Peyer's patch (tissue), 4 donors: ENCODE measurements around the gene HOXB8.

Experiments
- POLR2A ChIP-seq, 2 donors: fragments of 450-650 bp; IDR thresholded peaks; one replicate each; pipeline ENCODE4 v1.5.1; 2017; ENCODE audit warnings: antibody characterized with exemption in 2 of 2, mild to moderate bottlenecking in 2 of 2, moderate library complexity in 2 of 2
- TF ChIP-seq, protein P1 (sequence below), 6 experiments: fragments of 450-650 bp in 4 of 6; fragments of 200-600 bp in 2 of 6; sonication (generic) in 1 of 6; IDR thresholded peaks; one replicate each; pipeline ENCODE4 v1.5.1; 2017 to 2019; ENCODE audit warnings: antibody characterized with exemption in 6 of 6, mild to moderate bottlenecking in 3 of 6, moderate library complexity in 1 of 6

DNA sequence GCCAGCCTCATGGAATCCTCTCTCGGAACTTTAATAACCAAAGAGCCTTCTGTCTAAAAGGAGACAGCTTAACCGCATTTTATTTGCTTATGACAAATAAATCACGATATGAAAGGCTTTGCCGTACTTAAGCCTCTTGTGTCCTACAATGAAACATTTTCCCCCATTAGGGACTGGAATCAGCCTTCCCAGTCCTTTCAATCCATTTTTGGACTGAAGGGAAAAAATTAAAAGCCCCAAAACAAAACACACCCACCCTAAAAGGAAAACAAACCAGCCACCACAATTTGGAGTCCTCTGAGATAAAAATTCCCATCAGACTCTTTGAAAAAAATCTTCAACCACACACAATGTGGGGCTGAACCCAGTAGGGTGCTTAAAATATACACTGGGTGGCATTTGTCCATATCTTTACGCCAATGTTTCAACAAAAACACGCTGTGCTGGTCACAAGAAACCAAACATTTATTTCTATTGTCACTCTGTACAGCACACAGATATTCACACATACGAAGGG is 40.0 kb downstream of the HOXB8 start:
- no peak for TF ChIP-seq POLR2A (IDR thresholded peaks at IDR 0.05)
- TF ChIP-seq, protein P1, sequence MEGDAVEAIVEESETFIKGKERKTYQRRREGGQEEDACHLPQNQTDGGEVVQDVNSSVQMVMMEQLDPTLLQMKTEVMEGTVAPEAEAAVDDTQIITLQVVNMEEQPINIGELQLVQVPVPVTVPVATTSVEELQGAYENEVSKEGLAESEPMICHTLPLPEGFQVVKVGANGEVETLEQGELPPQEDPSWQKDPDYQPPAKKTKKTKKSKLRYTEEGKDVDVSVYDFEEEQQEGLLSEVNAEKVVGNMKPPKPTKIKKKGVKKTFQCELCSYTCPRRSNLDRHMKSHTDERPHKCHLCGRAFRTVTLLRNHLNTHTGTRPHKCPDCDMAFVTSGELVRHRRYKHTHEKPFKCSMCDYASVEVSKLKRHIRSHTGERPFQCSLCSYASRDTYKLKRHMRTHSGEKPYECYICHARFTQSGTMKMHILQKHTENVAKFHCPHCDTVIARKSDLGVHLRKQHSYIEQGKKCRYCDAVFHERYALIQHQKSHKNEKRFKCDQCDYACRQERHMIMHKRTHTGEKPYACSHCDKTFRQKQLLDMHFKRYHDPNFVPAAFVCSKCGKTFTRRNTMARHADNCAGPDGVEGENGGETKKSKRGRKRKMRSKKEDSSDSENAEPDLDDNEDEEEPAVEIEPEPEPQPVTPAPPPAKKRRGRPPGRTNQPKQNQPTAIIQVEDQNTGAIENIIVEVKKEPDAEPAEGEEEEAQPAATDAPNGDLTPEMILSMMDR (IDR thresholded peaks at IDR 0.05): no peak
